GM19328 (cell line): ENCODE data around the gene ABCG4.
"Not testable (repeated sequence)": the region's sequence is repeated elsewhere in the genome, so short reads cannot be mapped to it uniquely, and the experiment has no call there.

Experiments
- ATAC-seq: cut with Tn5 transposase; IDR thresholded peaks from one replicate; pipeline ENCODE4 v1.9.1; 2021; ENCODE audit warnings: mild to moderate bottlenecking, moderate library complexity; ENCODE audit not compliant: unreplicated experiment

Gene ABCG4

GRCh38 chr11:119149018-119149785 is at the start of gene ABCG4:
Gene ABCG4 (plus strand): TSS chr11:119149052. CDS start chr11:119149966, 914 bp downstream.
- no peak for ATAC-seq

GRCh38 chr11:119099711-119100110 is 49.1 kb upstream of the ABCG4 start:
- no peak for ATAC-seq

GRCh38 chr11:119100246-119100970 is 48.4 kb upstream of the ABCG4 start:
- no peak for ATAC-seq

- peak; percentile 5 for ATAC-seq
Observed at GRCh38 chr11:119100994-119101758, 47.7 kb upstream of the ABCG4 start.

GRCh38 chr11:119101759-119102423 is 47.0 kb upstream of the ABCG4 start, which contains the start of gene DPAGT1:
Gene DPAGT1 (minus strand): TSS chr11:119101853. CDS start chr11:119101655, 198 bp downstream.
- ATAC-seq: peak; percentile 80

- not testable (repeated sequence) for ATAC-seq
Observed at GRCh38 chr11:119103161-119103664, 45.6 kb upstream of the ABCG4 start.

GRCh38 chr11:119103793-119104192 is 45.1 kb upstream of the ABCG4 start:
- ATAC-seq: no peak

- no peak for ATAC-seq
Observed at GRCh38 chr11:119106564-119107537, 42.0 kb upstream of the ABCG4 start, which contains the start of gene C2CD2L. Gene C2CD2L (plus strand): TSS chr11:119107344. CDS start chr11:119107742, 398 bp downstream.

GRCh38 chr11:119107538-119108145 is 41.2 kb upstream of the ABCG4 start:
- ATAC-seq: no peak

- ATAC-seq: no peak
Observed at GRCh38 chr11:119108146-119108856, 40.6 kb upstream of the ABCG4 start.

GRCh38 chr11:119108857-119109221 is 40.0 kb upstream of the ABCG4 start:
- no peak for ATAC-seq

- no peak for ATAC-seq
Observed at GRCh38 chr11:119109843-119110242, 39.0 kb upstream of the ABCG4 start.

- no peak for ATAC-seq
Observed at GRCh38 chr11:119110439-119110838, 38.4 kb upstream of the ABCG4 start.

- ATAC-seq: no peak
Observed at GRCh38 chr11:119111361-119111925, 37.4 kb upstream of the ABCG4 start.

GRCh38 chr11:119112314-119113020 is 36.4 kb upstream of the ABCG4 start:
- ATAC-seq: no peak

GRCh38 chr11:119113716-119114115 is 35.1 kb upstream of the ABCG4 start:
- ATAC-seq: no peak

- no peak for ATAC-seq
Observed at GRCh38 chr11:119114351-119114750, 34.5 kb upstream of the ABCG4 start.
